GM18511 (cell line): ENCODE data around the gene APOBR.
"Not testable (repeated sequence)": the region's sequence is repeated elsewhere in the genome, so short reads cannot be mapped to it uniquely, and the experiment has no call there.

Experiments used
- ATAC-seq: cut with Tn5 transposase; IDR thresholded peaks from one replicate; pipeline ENCODE4 v1.9.1; 2021; ENCODE audit warnings: mild to moderate bottlenecking, moderate library complexity; ENCODE audit not compliant: unreplicated experiment

The APOBR gene

DNA sequence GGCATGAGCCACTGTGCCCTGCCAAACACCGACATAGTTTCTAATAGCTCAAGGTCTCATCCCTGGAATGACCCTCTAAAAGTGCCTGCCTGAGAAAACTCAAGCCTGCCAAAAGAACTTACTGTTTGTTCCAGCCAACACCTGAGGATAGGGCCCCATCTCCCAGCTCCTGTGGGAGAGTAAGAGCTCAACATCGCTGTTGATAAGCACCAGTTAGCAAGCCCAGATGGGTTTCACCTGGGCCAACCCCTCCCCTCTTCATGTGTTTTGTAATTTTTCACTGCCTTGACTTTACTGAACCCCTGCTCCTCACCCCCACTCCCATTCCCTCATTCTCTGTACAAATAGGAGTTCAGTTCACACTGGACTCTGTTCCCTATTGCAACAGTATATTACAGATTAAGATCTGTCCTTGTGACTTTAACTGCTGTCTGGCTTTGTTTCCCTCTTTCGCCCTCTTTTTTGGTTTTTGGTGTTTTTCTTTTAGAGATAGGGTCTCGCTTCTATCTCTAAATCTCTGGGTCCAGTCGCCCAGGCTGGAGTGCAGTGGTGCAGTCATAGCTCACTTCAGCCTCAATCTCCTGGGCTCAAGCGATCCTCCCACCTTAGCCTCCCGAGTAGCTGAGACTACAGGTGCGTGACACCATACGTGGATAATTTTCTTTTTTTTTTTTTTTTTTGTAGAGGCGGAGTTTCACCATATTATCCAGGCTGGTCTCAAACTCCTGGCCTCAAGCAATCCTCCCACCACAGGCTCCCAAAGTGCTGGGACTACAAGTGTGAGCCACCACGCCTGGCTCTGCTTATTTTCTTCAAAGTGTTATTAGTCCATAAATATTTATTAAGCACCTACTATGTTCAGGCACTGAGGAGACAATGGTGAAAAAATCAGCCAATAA lies 32.0 kb downstream of the APOBR start:
- ATAC-seq = no peak

GRCh38 chr16:28527100-28527785 lies 32.8 kb downstream of the APOBR start:
- ATAC-seq = not testable (repeated sequence)

- ATAC-seq = no peak
Measured at GRCh38 chr16:28527985-28528384, 33.5 kb downstream of the APOBR start.

GRCh38 chr16:28528463-28528867 lies 34.0 kb downstream of the APOBR start:
- ATAC-seq = no peak

DNA sequence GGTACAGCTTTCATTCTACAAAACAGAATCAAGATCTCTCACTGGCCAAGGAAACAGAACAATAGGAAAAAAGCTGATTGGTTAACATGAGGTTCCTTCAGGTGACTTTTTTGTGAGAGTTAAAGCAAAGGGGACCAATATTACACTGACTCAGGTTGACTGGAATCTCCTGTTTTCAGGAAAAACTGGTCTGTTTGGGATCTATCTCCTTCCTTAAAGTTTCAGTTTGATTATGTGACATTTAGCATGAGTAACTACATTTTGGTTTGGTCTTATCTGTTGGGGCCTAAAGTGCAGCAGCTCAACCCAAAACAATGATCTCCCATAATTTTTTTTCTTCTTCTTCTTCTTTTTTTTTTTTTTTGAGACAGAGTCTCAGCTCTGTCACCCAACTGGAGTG lies 34.7 kb downstream of the APOBR start:
- no peak for ATAC-seq

- no peak for ATAC-seq
Measured at GRCh38 chr16:28531777-28532744, 37.6 kb downstream of the APOBR start.

DNA sequence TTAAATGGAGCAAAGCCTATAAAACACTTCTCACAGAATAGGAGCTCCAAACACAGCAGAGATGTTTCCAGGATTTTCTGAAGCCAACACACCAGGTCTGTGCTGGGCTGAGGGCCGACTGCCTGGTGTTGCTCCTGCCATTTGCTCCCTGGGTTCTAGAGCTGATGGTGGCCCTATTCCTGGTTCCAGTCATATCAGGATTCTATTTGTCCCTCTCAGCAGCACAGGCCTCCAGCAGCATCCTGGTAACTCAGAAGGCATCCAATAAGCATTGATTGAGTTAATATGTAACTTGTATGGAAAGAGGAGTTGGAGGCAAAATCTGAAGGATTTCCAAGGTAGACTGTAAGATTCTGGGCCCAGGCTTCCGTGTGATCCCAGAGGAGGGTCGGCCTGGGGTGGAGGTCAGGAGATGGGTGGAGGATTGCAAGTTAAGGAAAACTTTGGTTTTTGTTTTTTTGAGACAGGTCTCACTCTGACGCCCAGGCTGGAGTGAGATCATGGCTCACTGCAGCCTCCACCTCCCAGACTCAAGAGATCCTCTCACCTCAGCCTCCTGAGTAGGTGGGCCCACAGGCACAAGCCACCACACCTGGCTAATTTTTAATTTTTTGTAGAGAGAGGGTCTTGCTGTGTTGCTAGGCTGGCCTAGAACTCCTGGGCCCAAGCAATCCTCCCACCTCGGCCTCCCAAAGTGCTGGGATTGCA lies 38.7 kb downstream of the APOBR start:
- no peak for ATAC-seq

GRCh38 chr16:28534542-28535373 lies 40.3 kb downstream of the APOBR start:
- ATAC-seq = no peak

DNA sequence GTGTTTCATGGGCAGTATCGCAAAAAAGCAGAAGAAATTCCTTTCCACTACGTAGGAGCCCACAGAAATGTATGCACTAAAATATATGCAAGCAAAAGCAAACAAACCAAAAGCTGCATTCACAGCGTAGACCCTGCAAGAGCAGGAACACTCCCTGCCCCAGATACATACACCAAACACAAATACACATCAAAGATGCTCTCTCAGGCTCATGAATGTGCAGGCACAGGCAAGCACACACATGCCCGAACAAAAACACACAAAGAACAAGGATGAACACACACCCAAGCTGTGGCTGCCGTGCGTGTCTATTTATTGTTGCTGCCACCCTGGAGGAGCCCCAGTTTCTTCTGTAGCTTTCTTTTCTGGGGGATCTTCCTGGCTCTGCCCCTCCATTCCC lies 42.6 kb downstream of the APOBR start:
- no peak for ATAC-seq

DNA sequence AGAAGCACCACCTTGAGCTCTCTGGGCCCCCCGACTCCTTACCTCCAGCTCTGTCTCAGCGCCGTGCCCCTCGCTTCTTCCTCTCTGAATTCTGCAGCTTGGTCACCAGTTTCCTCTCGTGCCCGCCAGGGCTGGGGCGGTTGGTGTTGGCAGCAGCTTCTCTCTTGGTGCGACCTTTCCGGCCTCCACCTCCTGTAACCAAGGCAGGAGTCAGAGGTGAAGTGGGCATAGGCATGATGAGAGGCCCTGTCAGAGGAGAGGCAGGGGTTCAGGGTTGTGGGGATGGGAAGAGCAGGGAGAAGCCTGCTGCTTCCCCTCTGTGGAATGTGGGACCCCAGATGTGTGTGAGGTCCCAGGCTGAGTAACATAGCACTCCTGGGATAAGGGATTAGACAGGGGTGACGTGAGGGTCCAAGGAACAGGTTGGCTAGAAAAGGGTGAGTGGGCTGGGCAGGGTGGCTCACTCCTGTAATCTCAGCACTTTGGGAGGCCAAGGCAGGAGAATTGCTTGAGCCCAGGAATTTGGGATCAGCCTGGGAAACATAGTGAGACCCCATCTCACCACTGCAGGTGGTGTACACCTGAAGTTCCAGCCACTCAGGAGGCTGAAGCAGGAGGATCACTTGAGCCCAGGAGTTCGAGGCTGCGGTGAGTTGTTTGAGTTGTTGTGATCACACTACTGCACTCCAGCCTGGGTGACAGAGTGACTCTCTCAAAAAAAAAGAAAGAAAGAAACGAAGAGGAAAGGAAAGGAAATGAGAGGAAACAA lies 43.7 kb downstream of the APOBR start:
- ATAC-seq = no peak

DNA sequence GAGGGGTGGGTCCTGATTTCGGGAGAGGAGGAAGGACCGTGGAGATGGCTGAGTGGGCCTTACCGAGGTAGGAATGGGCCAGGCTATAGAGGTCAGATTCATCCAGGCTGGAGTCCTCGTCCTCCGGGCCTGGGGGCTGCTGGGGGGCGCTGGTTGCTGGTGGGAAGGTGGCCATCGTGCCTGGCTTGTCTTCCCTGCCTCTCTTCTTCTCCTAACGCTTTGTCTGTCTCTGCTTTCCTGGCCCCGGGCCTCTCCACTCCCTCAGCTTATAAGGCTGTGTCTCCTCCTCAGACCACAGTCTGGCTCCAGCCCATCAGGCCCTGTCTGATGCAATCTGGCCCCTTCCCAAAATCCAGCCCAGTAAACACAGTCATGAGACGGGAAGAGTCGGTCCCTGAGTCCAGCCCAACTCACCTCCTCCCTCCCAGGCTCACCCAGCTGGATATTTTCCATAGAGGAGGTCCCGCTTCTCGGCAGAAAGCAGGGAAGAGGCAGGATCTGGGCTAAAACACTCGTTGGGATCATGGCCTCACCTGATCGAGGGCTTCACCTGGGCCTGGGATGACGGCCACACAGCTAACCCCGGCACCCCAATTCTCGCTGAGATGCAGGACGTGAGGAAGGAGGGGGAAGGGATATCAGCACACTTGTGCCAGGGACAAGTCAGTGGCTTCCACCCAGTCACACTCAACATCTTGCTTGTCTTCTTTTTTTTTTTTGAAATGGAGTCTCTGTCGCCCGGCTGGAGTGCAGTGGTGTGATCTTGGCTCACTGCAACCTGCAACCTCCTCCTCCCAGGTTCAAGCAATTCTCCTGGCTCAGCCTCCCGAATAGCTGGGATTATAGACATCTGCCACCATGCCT lies 44.5 kb downstream of the APOBR start, which contains the start of gene NUPR1:
NUPR1 (minus strand) TSS at position 242 of the 864 bp plus-strand sequence; CDS start at position 175, 67 bp downstream.
- ATAC-seq = no peak

DNA sequence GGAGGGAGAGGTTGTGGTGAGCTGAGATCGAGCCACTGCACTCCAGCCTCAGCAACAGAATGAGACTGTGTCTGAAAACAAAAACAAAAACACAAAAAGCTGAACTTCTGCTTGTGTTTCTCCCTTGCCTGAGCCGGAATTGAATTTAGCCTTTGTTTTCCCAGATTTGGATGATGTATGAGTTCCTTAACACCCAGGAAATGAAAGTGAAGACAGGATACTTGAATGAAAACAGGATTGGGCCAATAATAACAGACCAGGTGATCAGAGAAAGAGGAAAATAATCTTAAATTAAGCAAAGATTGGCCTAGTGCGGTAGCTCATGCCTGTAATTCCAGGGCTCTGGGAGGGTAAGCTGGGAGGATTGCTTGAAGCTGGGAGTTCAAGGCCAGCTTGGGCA lies 45.9 kb downstream of the APOBR start:
- ATAC-seq = no peak

DNA sequence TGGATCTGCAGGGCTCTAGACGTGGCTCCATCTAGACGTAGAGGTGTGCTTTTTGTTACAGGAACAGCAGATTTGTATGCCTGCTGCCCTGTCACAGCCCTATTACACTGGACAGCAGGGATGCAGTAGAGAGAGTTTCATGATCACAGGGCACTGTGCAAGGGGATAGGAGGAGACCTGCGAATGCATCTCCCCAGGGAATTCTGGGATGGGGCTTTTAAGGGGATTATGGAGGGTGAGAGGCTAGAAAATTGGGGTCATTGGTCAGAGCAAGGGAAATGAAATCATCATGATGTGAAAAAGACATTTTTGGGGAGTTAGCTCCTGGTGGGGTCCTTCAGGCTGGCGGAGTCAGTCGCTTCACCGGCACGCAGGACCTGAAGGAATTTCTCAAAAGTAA lies 48.2 kb downstream of the APOBR start:
- no peak for ATAC-seq

DNA sequence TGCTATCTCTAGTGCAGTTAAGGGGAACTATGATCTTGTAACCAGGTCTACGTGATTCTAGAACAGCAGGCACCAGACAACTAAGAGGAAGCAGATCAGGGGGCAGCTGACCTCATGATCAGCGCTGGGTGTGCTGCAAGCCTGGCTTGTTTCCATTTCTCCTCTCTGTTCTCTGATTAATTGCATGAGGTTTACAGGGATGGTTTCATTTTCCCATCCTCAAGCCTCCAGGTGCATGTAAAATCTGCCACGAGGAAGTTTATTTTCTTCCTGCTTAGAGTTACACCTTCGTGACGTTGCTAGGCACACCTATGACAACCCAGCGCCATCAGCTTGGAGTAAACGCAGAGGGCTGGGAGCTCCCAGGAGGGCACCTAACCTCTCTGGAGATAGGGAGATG lies 48.6 kb downstream of the APOBR start:
- no peak for ATAC-seq

GRCh38 chr16:28544998-28545397 lies 50.6 kb downstream of the APOBR start:
- no peak for ATAC-seq

DNA sequence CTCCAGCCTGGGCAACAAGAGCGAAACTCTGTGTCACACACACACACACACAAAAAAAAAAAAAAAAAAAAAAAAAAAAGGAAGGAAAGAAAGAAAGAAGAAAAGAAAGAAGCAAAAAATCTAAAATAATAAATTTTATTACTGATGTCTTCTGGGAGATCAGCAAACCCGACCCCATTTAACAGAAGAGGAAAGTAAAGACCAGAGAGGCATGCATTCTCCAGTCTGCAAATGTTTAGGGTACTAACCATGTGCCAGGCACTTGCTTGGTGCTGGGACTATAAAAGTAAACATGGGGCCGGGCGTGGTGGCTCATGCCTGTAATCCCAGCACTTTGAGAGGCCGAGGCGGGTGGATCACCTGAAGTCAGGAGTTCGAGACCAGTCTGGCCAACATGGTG lies 51.5 kb downstream of the APOBR start:
- ATAC-seq = not testable (repeated sequence)

DNA sequence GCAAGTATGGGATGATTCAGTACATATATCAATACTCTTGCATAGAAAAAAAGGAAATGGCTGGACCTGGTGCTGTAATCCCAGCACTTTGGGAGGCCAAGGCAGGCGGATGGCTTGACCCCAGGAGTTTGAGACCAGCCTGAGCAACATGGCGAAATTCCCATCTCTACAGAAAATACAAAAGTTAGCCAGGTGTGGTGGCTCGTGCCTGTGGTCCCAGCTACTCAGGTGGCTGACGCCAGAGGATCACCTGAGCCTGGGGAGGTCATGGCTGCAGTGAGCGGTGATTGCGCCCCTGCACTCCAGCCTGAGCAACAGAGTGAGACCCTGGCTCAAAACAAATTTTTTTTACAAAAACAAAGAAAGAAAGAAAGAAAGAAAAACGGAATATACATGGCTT lies 52.2 kb downstream of the APOBR start:
- ATAC-seq = no peak

GRCh38 chr16:28548306-28548802 lies 53.9 kb downstream of the APOBR start:
- no peak for ATAC-seq
